OCI-LY3 (cell line): Measurements from ENCODE around the gene DUSP14.

ENCODE experiments used
- CTCF ChIP-seq: fragments of 200-600, 300-600 bp; sonication (generic); IDR thresholded peaks from 2 replicates; pipeline ENCODE4 v1.5.1; 2014; ENCODE audit warnings: antibody characterized with exemption, low read length, low read depth
- EZH2phosphoT487 ChIP-seq: fragments of 200-600 bp; shearing (Covaris generic); IDR thresholded peaks from 2 replicates; pipeline ENCODE4 v1.6.1; 2018; ENCODE audit warnings: antibody characterized with exemption, mixed run types, low read depth

- no peak for TF ChIP-seq CTCF
- TF ChIP-seq EZH2phosphoT487, result no peak
These were observed 15.6 kb downstream of the DUSP14 start for GRCh38 chr17:37505333-37505732.
